ENCODE measurements around the gene C1orf232. TPM values are rescaled to one million over a fixed set of nuclear protein-coding genes. Genes with fewer than 3 reads are reported as not detected.

C1orf232 gene
- total and polyA plus RNA-seq, 9 of the 15 experiments (the other 6 are each of a cell fraction or from before 2014, with no cell fraction given): not detected

- CTCF ChIA-PET (ENCODE audit: low intra/inter-chr PET ratio): no interaction called here
- peak; percentile 4; the same call in 2 of the 3 replicates for ATAC-seq
- no peak for TF ChIP-seq ZNF217 (CRISPR knock-in tag; IDR thresholded peaks at IDR 0.05)
- TF ChIP-seq CREB3L1 (IDR thresholded peaks at IDR 0.05; ENCODE audit: borderline replicate concordance, low read depth): no peak
- no peak for TF ChIP-seq HDAC3 (IDR thresholded peaks at IDR 0.05; ENCODE audit: borderline replicate concordance, partially characterized antibody)
- 0 out of 2 replicates have a peak, but pooled peaks have one; percentile 8 for TF ChIP-seq ZNF444 (CRISPR knock-in tag; IDR thresholded peaks at IDR 0.05)
- 0 out of 2 replicates have a peak, but pooled peaks have one; percentile 2 for TF ChIP-seq SIN3B (IDR thresholded peaks at IDR 0.05; ENCODE audit: low read depth)
- no peak for TF ChIP-seq NONO (IDR thresholded peaks at IDR 0.05; ENCODE audit: low read depth in 2 of 2, low read length in 1 of 2)
- no peak for TF ChIP-seq ZNF197 (CRISPR knock-in tag; IDR thresholded peaks at IDR 0.05; ENCODE audit: low read depth)
- TF ChIP-seq GABPA (tag; conservative IDR thresholded peaks at IDR 0.05; ENCODE audit: low read depth): no peak
- no peak for TF ChIP-seq LCOR (CRISPR knock-in tag; IDR thresholded peaks at IDR 0.05)
- no peak for TF ChIP-seq ETS2 (tag; IDR thresholded peaks at IDR 0.05; ENCODE audit: borderline replicate concordance, poor library complexity, severe bottlenecking)
- no peak for TF ChIP-seq TAF7 (tag; IDR thresholded peaks at IDR 0.05)
- TF ChIP-seq CTCF (IDR thresholded peaks at IDR 0.05 in 2 of 3, conservative IDR thresholded peaks at IDR 0.05 in 1 of 3; ENCODE audit: insufficient read depth in 2 of 3, low read depth in 1 of 3, low read length in 3 of 3): no peak
- TF ChIP-seq ATF7 (IDR thresholded peaks at IDR 0.05): no peak
- no peak for TF ChIP-seq TRIM24 (IDR thresholded peaks at IDR 0.05)
- TF ChIP-seq GATAD2A (IDR thresholded peaks at IDR 0.05): no peak
- TF ChIP-seq SMARCE1 (IDR thresholded peaks at IDR 0.05): no peak
- TF ChIP-seq L3MBTL2 (IDR thresholded peaks at IDR 0.05): peak; percentile 38; the same call in 1 of the 2 replicates
- peak; percentile 68; the same call in 1 of the 2 replicates for TF ChIP-seq MEF2A (IDR thresholded peaks at IDR 0.05; ENCODE audit: control insufficient read depth, low read depth, low read length)
Measured at GRCh38 chr1:26119892-26120608, 48.7 kb downstream of the C1orf232 start.

More at GRCh38 chr1:26119892-26120608, 48.7 kb downstream of the C1orf232 start:
- peaks cover 79% of the 10 kb centered on the region for H3K36me3 ChIP-seq (ENCODE audit: control insufficient read depth, insufficient read depth, low read length)
- FAIRE-seq (no peak), DNase-seq (ENCODE audit: extremely low read depth in 1 of 4, low spot score in 3 of 4) (peak in 1 of 4 experiments; percentile 4)
- H3K9ac ChIP-seq (ENCODE audit: insufficient read depth in 1 of 2, low read depth in 2 of 2, low read length in 2 of 2): peak overlapping the region in 1 of 2 experiments; percentile 6; a peak in 1 of 4 replicates
- POLR2A ChIA-PET: interaction anchor here (0.5 to 13.3 kb wide), 10 partner anchors 8 to 206 kb away, joined by 3 to 237 read pairs (median 4); partner anchors contain the start of gene PDIK1L
- BruUV-seq (replicated peaks): no TSS peak
- H3K79me2 ChIP-seq (ENCODE audit: control insufficient read depth, insufficient read depth, low read length): peaks cover 82% of the 10 kb centered on the region
- peak overlapping the region; percentile 56 for H3K27ac ChIP-seq (ENCODE audit: extremely low read depth, low read depth, low read length)
- intact Hi-C loops (cut with micrococcal nuclease) (no loop called here), in situ Hi-C loops (cut with MboI) (no loop called here)
- H4K20me1 ChIP-seq (replicated peaks; ENCODE audit: control insufficient read depth, insufficient read depth, low read length): no peaks in the 10 kb centered on the region
- H3K4me2 ChIP-seq (ENCODE audit: insufficient read depth, low read length): no peak overlapping the region
- H3K4me3 ChIP-seq: no peak overlapping the region
- 68% methylated on average over 9 of the region's 9 CpGs for WGBS (ENCODE audit: insufficient coverage, low coverage, missing lambda C conversion rate)
- H3K9me1 ChIP-seq (ENCODE audit: control insufficient read depth, insufficient read depth, low read length): no peaks in the 10 kb centered on the region
- H3K9me3 ChIP-seq (replicated peaks; ENCODE audit: control insufficient read depth, insufficient read depth, low read depth, low read length): no peaks in the 10 kb centered on the region
- no peaks in the 10 kb centered on the region for H3K27me3 ChIP-seq (ENCODE audit: control insufficient read depth in 2 of 2, insufficient read depth in 2 of 2, low read length in 2 of 2)
- H2AFZ ChIP-seq (ENCODE audit: low read depth, low read length): no peak overlapping the region
- peaks cover 2 to 44% of the 10 kb centered on the region in 2 experiments for H3K4me1 ChIP-seq (replicated peaks in 1 of 2; ENCODE audit: control insufficient read depth in 2 of 2, insufficient read depth in 2 of 2, low read length in 2 of 2)
